H1 (cell line): ENCODE data around the gene ADGRV1. TPM values are rescaled to one million over a fixed set of nuclear protein-coding genes. Genes with fewer than 3 reads are reported as not detected.

Experiments used
- CTCF ChIA-PET: fragments of 300-600 bp; sonication (Branson Sonifier 250); formaldehyde crosslinking; loops from one replicate; lab custom pipeline; 2021; ENCODE audit not compliant: partially characterized antibody; lab: Charles Lee
- POLR2A ChIA-PET: fragments of 300-600 bp; sonication (Branson Sonifier 250); formaldehyde crosslinking; loops from one replicate; lab custom pipeline; 2021; ENCODE audit warnings: inconsistent platforms; ENCODE audit not compliant: partially characterized antibody; lab: Charles Lee
- DNase-seq, 2 experiments: peaks; one replicate each; pipeline versions ENCODE4 v3.0.0 to v3.0.0-alpha.2; 2010 to 2022; ENCODE audit warnings: low spot score in 2 of 2, low read depth in 1 of 2, mixed read lengths in 1 of 2
- FAIRE-seq: peaks from 2 replicates; lab custom pipeline; 2011; peaks lifted over from hg19 to GRCh38; lab: Jason Lieb, UNC
- H2AFZ ChIP-seq: 2 replicates; pipeline ENCODE4 v1.8.1; 2012; ENCODE audit warnings: low read length, inconsistent platforms
- H2AK5ac ChIP-seq: 2 replicates; pipeline ENCODE4 v1.6.1; 2013; ENCODE audit warnings: low read depth, low read length
- H2BK120ac ChIP-seq: replicated peaks from 2 replicates; pipeline ENCODE3; 2013; ENCODE audit warnings: low read depth, low read length, inconsistent platforms
- H2BK12ac ChIP-seq: 2 replicates; pipeline ENCODE4 v1.6.1; 2013; ENCODE audit warnings: low read depth, low read length
- H2BK15ac ChIP-seq: 2 replicates; pipeline ENCODE4 v1.6.1; 2013; ENCODE audit warnings: low read length
- H2BK20ac ChIP-seq: 2 replicates; pipeline ENCODE4 v1.6.1; 2013; ENCODE audit warnings: low read length
- H2BK5ac ChIP-seq: 2 replicates; pipeline ENCODE4 v1.6.1; 2013; ENCODE audit warnings: low read depth, low read length
- H3K14ac ChIP-seq: 2 replicates; pipeline ENCODE4 v1.6.1; 2013; ENCODE audit warnings: inconsistent platforms; ENCODE audit not compliant: insufficient read length
- H3K18ac ChIP-seq: 2 replicates; pipeline ENCODE4 v1.6.1; 2013; ENCODE audit warnings: low read length; ENCODE audit errors: extremely low read depth
- H3K23ac ChIP-seq: 2 replicates; pipeline ENCODE4 v1.6.1; 2013; ENCODE audit warnings: inconsistent platforms; ENCODE audit not compliant: insufficient read length
- H3K23me2 ChIP-seq: 2 replicates; pipeline ENCODE4 v1.6.1; 2013; ENCODE audit warnings: low read depth, low read length
- H3K27ac ChIP-seq: 2 replicates; pipeline ENCODE4 v1.6.1; 2011; ENCODE audit warnings: low read depth, low read length, inconsistent platforms
- H3K27me3 ChIP-seq, 4 experiments: replicated peaks in 1 of 4; 1 replicate in 1 of 4; 2 replicates in 3 of 4; pipeline versions ENCODE4 v1.6.1 to v1.8.1; 2011 to 2013; ENCODE audit warnings: low read length in 3 of 4, mild to moderate bottlenecking in 3 of 4, inconsistent platforms in 2 of 4, mixed read lengths in 2 of 4, moderate library complexity in 1 of 4; ENCODE audit not compliant: control insufficient read depth in 3 of 4, insufficient read depth in 3 of 4; ENCODE audit errors: extremely low read depth in 1 of 4
- H3K36me3 ChIP-seq, 4 experiments: 2 replicates each; pipeline versions ENCODE4 v1.6.1 to v1.8.1; 2011 to 2013; ENCODE audit warnings: mild to moderate bottlenecking in 4 of 4, low read length in 3 of 4, moderate library complexity in 2 of 4, control low read depth in 1 of 4, inconsistent platforms in 1 of 4; ENCODE audit not compliant: insufficient read depth in 4 of 4, control insufficient read depth in 2 of 4
- H3K4ac ChIP-seq: replicated peaks from 2 replicates; pipeline ENCODE3; 2013; ENCODE audit warnings: low read length, low read depth, mixed read lengths, inconsistent platforms; ENCODE audit not compliant: insufficient read length
- H3K4me1 ChIP-seq, 4 experiments: replicated peaks in 1 of 4; 1 replicate in 1 of 4; 2 replicates in 3 of 4; pipeline versions ENCODE4 v1.6.1 to v1.8.1; 2011 to 2013; ENCODE audit warnings: low read length in 3 of 4, inconsistent platforms in 2 of 4, mixed read lengths in 1 of 4; ENCODE audit not compliant: insufficient read depth in 4 of 4, control insufficient read depth in 3 of 4
- H3K4me2 ChIP-seq, 2 experiments: 2 replicates each; pipeline versions ENCODE4 v1.6.1 to v1.8.1; 2011 to 2013; ENCODE audit warnings: low read depth in 2 of 2, low read length in 2 of 2, control low read depth in 1 of 2, inconsistent platforms in 1 of 2, mild to moderate bottlenecking in 1 of 2; ENCODE audit not compliant: insufficient read depth in 1 of 2
- H3K4me3 ChIP-seq, 4 experiments: fragments of 200-600, 300-600 bp in 1 of 4; sonication (generic), shearing (Covaris generic), sonication (Bioruptor Twin) in 1 of 4; 2 replicates each; pipeline versions ENCODE4 v1.5.1 to v1.8.1; 2011 to 2016; ENCODE audit warnings: low read length in 4 of 4, low read depth in 3 of 4, control low read depth in 2 of 4, inconsistent platforms in 2 of 4, mild to moderate bottlenecking in 2 of 4, mixed read lengths in 1 of 4, moderate library complexity in 1 of 4; ENCODE audit not compliant: insufficient read depth in 2 of 4; ENCODE audit errors: extremely low read depth in 1 of 4
- H3K56ac ChIP-seq: replicated peaks from 2 replicates; pipeline ENCODE3; 2013; ENCODE audit warnings: low read depth, mild to moderate bottlenecking, mixed read lengths, low read length, inconsistent platforms; ENCODE audit not compliant: insufficient read length
- H3K79me1 ChIP-seq: 2 replicates; pipeline ENCODE4 v1.6.1; 2013; ENCODE audit warnings: low read depth, low read length, control low read depth
- H3K79me2 ChIP-seq, 2 experiments: 2 replicates each; pipeline versions ENCODE4 v1.6.1 to v1.8.1; 2012 to 2013; ENCODE audit warnings: low read length in 2 of 2, mild to moderate bottlenecking in 2 of 2, inconsistent platforms in 1 of 2; ENCODE audit not compliant: insufficient read depth in 2 of 2, control insufficient read depth in 1 of 2
- H3K9ac ChIP-seq, 4 experiments: replicated peaks in 1 of 4; 1 replicate in 1 of 4; 2 replicates in 3 of 4; pipeline versions ENCODE4 v1.6.1 to v1.8.1; 2011 to 2013; ENCODE audit warnings: low read depth in 3 of 4, low read length in 3 of 4, control low read depth in 2 of 4, mild to moderate bottlenecking in 2 of 4, moderate library complexity in 2 of 4, inconsistent platforms in 1 of 4; ENCODE audit errors: extremely low read depth in 1 of 4
- H3K9me3 ChIP-seq, 2 experiments: 2 replicates each; pipeline versions ENCODE4 v1.6.1 to v1.8.1; 2012 to 2013; ENCODE audit warnings: mild to moderate bottlenecking in 2 of 2, moderate library complexity in 2 of 2, control low read depth in 1 of 2, inconsistent platforms in 1 of 2, low read depth in 1 of 2, low read length in 1 of 2, mixed read lengths in 1 of 2; ENCODE audit not compliant: insufficient read depth in 2 of 2
- H4K20me1 ChIP-seq, 2 experiments: replicated peaks in 1 of 2; 2 replicates each; pipeline versions ENCODE3 to v1.8.1; 2011 to 2013; ENCODE audit warnings: inconsistent platforms in 2 of 2, low read length in 2 of 2, mild to moderate bottlenecking in 1 of 2; ENCODE audit not compliant: insufficient read depth in 2 of 2, control insufficient read depth in 1 of 2
- H4K5ac ChIP-seq: 2 replicates; pipeline ENCODE4 v1.6.1; 2013; ENCODE audit warnings: low read length, low read depth, mixed read lengths, inconsistent platforms; ENCODE audit not compliant: insufficient read length
- H4K8ac ChIP-seq: 2 replicates; pipeline ENCODE4 v1.8.0; 2013; ENCODE audit warnings: mild to moderate bottlenecking, moderate library complexity, low read length, inconsistent platforms; ENCODE audit not compliant: insufficient read depth; ENCODE audit errors: extremely low read depth
- H4K91ac ChIP-seq: replicated peaks from 2 replicates; pipeline ENCODE3; 2013; ENCODE audit warnings: low read length, mixed read lengths, inconsistent platforms; ENCODE audit not compliant: insufficient read length
- CBX5 ChIP-seq: fragments of 300-800, 300-1000 bp; sonication (generic); IDR thresholded peaks from 2 replicates; pipeline ENCODE4 v1.7.1; 2016; ENCODE audit warnings: antibody characterized with exemption, low read length, low read depth
- EGR1 ChIP-seq: IDR thresholded peaks from 2 replicates; pipeline ENCODE4 v1.6.1; 2011; ENCODE audit warnings: low read depth, low read length, borderline replicate concordance
- EZH2 ChIP-seq: fragments of 200-600 bp; sonication (generic); IDR thresholded peaks from 2 replicates; pipeline ENCODE4 v1.7.1; 2012; ENCODE audit warnings: low read depth, mild to moderate bottlenecking, moderate library complexity, low read length, inconsistent platforms; ENCODE audit not compliant: severe bottlenecking
- HDAC6 ChIP-seq: IDR thresholded peaks from one replicate; pipeline ENCODE4 v1.7.1; 2012; ENCODE audit warnings: low read depth, mild to moderate bottlenecking, inconsistent platforms, low read length, moderate library complexity
- KDM1A ChIP-seq: fragments of 200-600, 300-600 bp; sonication (generic); IDR thresholded peaks from 2 replicates; pipeline ENCODE4 v1.7.1; 2016; ENCODE audit warnings: mild to moderate bottlenecking, low read length, borderline replicate concordance
- KDM4A ChIP-seq: IDR thresholded peaks from one replicate; pipeline ENCODE4 v1.7.1; 2012; ENCODE audit warnings: low read depth, mild to moderate bottlenecking, moderate library complexity, low read length, inconsistent platforms; ENCODE audit not compliant: severe bottlenecking
- NRF1 ChIP-seq: IDR thresholded peaks from 2 replicates; pipeline ENCODE4 v1.6.1; 2011; ENCODE audit warnings: mild to moderate bottlenecking, low read depth, low read length, improper control_type of control experiment
- RBBP5 ChIP-seq: IDR thresholded peaks from 2 replicates; pipeline ENCODE4 v1.7.1; 2012; ENCODE audit warnings: low read depth, mild to moderate bottlenecking, inconsistent platforms, low read length, moderate library complexity, borderline replicate concordance
- RNF2 ChIP-seq: fragments of 200-900, 300-1000 bp; sonication (generic); IDR thresholded peaks from 2 replicates; pipeline ENCODE4 v1.7.1; 2016; ENCODE audit warnings: borderline replicate concordance, low read depth, mild to moderate bottlenecking, antibody characterized with exemption, low read length; ENCODE audit not compliant: poor library complexity, severe bottlenecking; ENCODE audit errors: missing control alignments
- SAP30 ChIP-seq: fragments of 300-600 bp; sonication (generic); IDR thresholded peaks from 2 replicates; pipeline ENCODE4 v1.7.1; 2012; ENCODE audit warnings: low read length, moderate library complexity, mild to moderate bottlenecking, inconsistent platforms; ENCODE audit not compliant: insufficient read depth, insufficient replicate concordance
- SP1 ChIP-seq: IDR thresholded peaks from 2 replicates; pipeline ENCODE4 v1.6.1; 2011; ENCODE audit warnings: low read depth, low read length
- SUZ12 ChIP-seq: fragments of 200-600 bp; sonication (generic); IDR thresholded peaks from 2 replicates; pipeline ENCODE4 v1.6.1; 2012; ENCODE audit warnings: mild to moderate bottlenecking, inconsistent platforms, low read length, moderate library complexity, mixed read lengths
- TBP ChIP-seq: IDR thresholded peaks from 2 replicates; pipeline ENCODE4 v1.6.1; 2011; ENCODE audit warnings: low read depth, low read length, improper control_type of control experiment
- YY1 ChIP-seq: IDR thresholded peaks from 2 replicates; pipeline ENCODE4 v1.6.1; 2011; ENCODE audit warnings: low read depth, mild to moderate bottlenecking, low read length
- WGBS, 2 experiments: shearing (Covaris generic) in 1 of 2; methylation state at CpG; one replicate each; pipeline versions ENCODE4 v1.1.6 to v1.1.7; 2013 to 2015; ENCODE audit warnings: low lambda C conversion rate in 2 of 2, mixed read lengths in 2 of 2, inconsistent platforms in 1 of 2, low coverage in 1 of 2, missing lambda C conversion rate in 1 of 2; ENCODE audit not compliant: insufficient replicate concordance in 2 of 2, insufficient coverage in 1 of 2, insufficient read length in 1 of 2; ENCODE audit errors: extremely low coverage in 1 of 2, missing lambda C conversion rate in 1 of 2; 5-methylcytosine and 5-hydroxymethylcytosine counted together
- polyA plus RNA-seq, 7 experiments: library from polyadenylated mRNA; depleted of rRNA in 3 of 7; stranded (reverse) in 5 of 7; unstranded in 2 of 7; fragments of >200 nt in 5 of 7; fragments of 200-250 nt in 2 of 7; gene quantifications; 1 replicate in 5 of 7; 2 replicates in 1 of 7; 4 replicates in 1 of 7; pipeline versions ENCODE4 v1.2.1 to v1.2.3, GENCODE V29; 2011 to 2013; ENCODE audit warnings: missing spikeins in 2 of 7, mixed read lengths in 2 of 7
- total RNA-seq: library from RNA; stranded (reverse); fragmentation: NEBNext Ultra II Directional; extraction: Animal tissue kit (Norgen Biotek cat#: 25700); gene quantifications from 2 replicates; pipeline ENCODE4 v1.2.1, GENCODE V29; 2021

The ADGRV1 gene
- total and polyA plus RNA-seq, 2 of the 8 experiments (the other 6 are each of a cell fraction or from before 2014, with no cell fraction given), result 53.1 to 62.2 TPM

DNA sequence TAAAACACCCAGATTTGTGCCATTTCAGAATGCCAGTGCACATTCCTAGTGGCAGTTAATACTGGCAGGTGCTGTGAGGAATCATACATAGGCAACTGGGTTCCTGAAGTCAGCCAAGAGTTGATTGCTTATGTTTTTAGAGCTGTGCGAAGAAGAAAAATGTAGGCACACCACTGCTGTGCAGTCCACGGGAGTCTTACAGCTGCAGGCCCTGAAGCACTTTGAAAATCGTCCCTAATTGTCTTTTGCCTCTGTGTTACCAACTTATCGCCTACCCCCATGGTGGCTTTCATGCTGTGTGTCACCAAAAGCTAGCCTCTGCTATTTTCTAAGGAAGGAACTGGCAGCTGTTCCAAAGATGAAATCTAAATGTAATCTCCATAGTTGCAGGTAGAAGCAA, 560.6 kb downstream of the ADGRV1 start:
- Histone ChIP-seq H2AK5ac (no peak overlapping the region), H2BK15ac (no peak overlapping the region), H2BK20ac (no peak overlapping the region), H4K20me1 (no peaks in the 10 kb centered on the region), H3K23me2 (no peaks in the 10 kb centered on the region), H3K79me2 (no peaks in the 10 kb centered on the region), H4K8ac (no peak overlapping the region), H3K4me1 (no peaks in the 10 kb centered on the region), H3K27ac (no peak overlapping the region), H3K36me3 (peaks cover 0 to 2% (median 0%) of the 10 kb centered on the region in 4 experiments; a peak in 1 of 8 replicates), H3K23ac (no peak overlapping the region), H3K14ac (no peak overlapping the region), H4K91ac (no peak overlapping the region), H3K9ac (no peak overlapping the region), H3K4me3 (no peak overlapping the region), H2AFZ (no peak overlapping the region), H3K4ac (no peak overlapping the region), H3K9me3 (no peaks in the 10 kb centered on the region), H2BK12ac (no peak overlapping the region), H3K18ac (no peak overlapping the region), H2BK120ac (no peak overlapping the region), H4K5ac (no peak overlapping the region), H2BK5ac (no peak overlapping the region), H3K56ac (no peak overlapping the region), H3K79me1 (no peaks in the 10 kb centered on the region), H3K27me3 (no peaks in the 10 kb centered on the region), H3K4me2 (no peak overlapping the region)
- ChIA-PET POLR2A (no interaction called here), CTCF (interaction anchor here (1.1 to 2.5 kb wide), 5 partner anchors 12 to 266 kb away, joined by 3 to 7 read pairs (median 4); no protein-coding TSS in a partner anchor)
- DNase-seq (no peak), FAIRE-seq (no peak)
- 90% methylated on average over 4 of the region's 4 CpGs; no CpG with 5 or more reads in 1 of the 2 experiments for WGBS, 2 experiments
- no peak for TF ChIP-seq HDAC6
- no peak for TF ChIP-seq SAP30
- TF ChIP-seq EZH2, result no peak
- no peak for TF ChIP-seq CBX5
- no peak for TF ChIP-seq KDM1A
- TF ChIP-seq SP1, result no peak
- TF ChIP-seq RNF2, result no peak
- no peak for TF ChIP-seq EGR1
- TF ChIP-seq YY1, result no peak
- no peak for TF ChIP-seq TBP
- TF ChIP-seq NRF1, result no peak
- no peak for TF ChIP-seq KDM4A
- no peak for TF ChIP-seq SUZ12
- no peak for TF ChIP-seq RBBP5
